RWPE1 (cell line): ENCODE results near the gene SCTR.

Source experiments
- CTCF ChIA-PET: fragments of 350-600 bp; sonication (Branson Sonifier 250); formaldehyde crosslinking; extraction: SDS; loops from one replicate; lab custom pipeline; 2021; lab: Yijun Ruan, JAX
- POLR2A ChIA-PET: fragments of 400-600 bp; formaldehyde crosslinking; extraction: SDS; loops from one replicate; lab custom pipeline; 2020; ENCODE audit warnings: antibody characterized with exemption; ENCODE audit not compliant: low non-redundant PET; lab: Yijun Ruan, JAX
- DNase-seq: peaks from one replicate; pipeline ENCODE4 v3.0.0; 2012; ENCODE audit warnings: low spot score
- H3K27ac ChIP-seq: fragments of 450-650 bp; 2 replicates; pipeline ENCODE4 v1.5.1; 2017
- CTCF ChIP-seq: fragments of 450-650 bp; conservative IDR thresholded peaks from 2 replicates; pipeline ENCODE4 v1.5.1; 2017; ENCODE audit warnings: low read depth, mild to moderate bottlenecking

Gene SCTR

GRCh38 chr2:119512946-119513345 is 11.3 kb downstream of the SCTR start:
- TF ChIP-seq CTCF = no peak
- H3K27ac ChIP-seq = no peak overlapping the region
- ChIA-PET POLR2A (no interaction called here), CTCF (interaction anchor here (0.7 kb wide), 1 partner anchor 243 kb away, joined by 4 read pairs; no protein-coding TSS in a partner anchor)
- no peak for DNase-seq

- H3K27ac ChIP-seq = no peak overlapping the region
- CTCF ChIA-PET = interaction anchor here (0.7 kb wide), 1 partner anchor 242 kb away, joined by 4 read pairs; no protein-coding TSS in a partner anchor
- TF ChIP-seq CTCF = no peak
- no peak for DNase-seq
- POLR2A ChIA-PET = no interaction called here
Measured at GRCh38 chr2:119511989-119512388, 12.3 kb downstream of the SCTR start.

DNA sequence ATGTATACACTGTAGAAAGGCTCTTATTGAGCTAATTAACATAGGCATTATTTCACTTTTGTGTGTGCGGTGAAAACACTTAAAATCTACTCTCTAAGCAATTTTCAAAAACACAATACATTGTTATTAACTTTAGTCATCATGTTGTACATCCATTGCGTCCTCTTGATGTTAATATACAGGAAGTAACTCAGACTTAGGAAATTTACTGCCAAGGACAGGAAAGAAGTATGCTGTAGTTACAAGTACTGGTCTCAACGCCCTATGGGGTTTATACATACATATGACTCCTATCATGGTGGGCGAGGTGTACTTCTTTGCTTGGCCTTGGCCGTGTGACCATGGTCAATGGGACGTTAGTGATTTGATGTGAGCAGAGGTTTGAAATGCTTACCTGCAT is 15.5 kb downstream of the SCTR start:
- POLR2A ChIA-PET = no interaction called here
- no peak overlapping the region for H3K27ac ChIP-seq
- no peak for TF ChIP-seq CTCF
- DNase-seq = no peak
- CTCF ChIA-PET = no interaction called here

- no peak overlapping the region for H3K27ac ChIP-seq
- no peak for TF ChIP-seq CTCF
- POLR2A ChIA-PET = no interaction called here
- DNase-seq = no peak
- CTCF ChIA-PET = interaction anchor here (0.7 to 1.0 kb wide), 2 partner anchors 9 to 165 kb away, joined by 3 read pairs; no protein-coding TSS in a partner anchor
Measured at GRCh38 chr2:119496682-119497081, 27.6 kb downstream of the SCTR start.

GRCh38 chr2:119495948-119496347 is 28.3 kb downstream of the SCTR start:
- no peak overlapping the region for H3K27ac ChIP-seq
- DNase-seq = no peak
- ChIA-PET POLR2A (no interaction called here), CTCF (interaction anchor here (0.6 kb wide), 1 partner anchor 106 kb away, joined by 4 read pairs; no protein-coding TSS in a partner anchor)
- no peak for TF ChIP-seq CTCF

- CTCF ChIA-PET = no interaction called here
- no peak for TF ChIP-seq CTCF
- H3K27ac ChIP-seq = no peak overlapping the region
- POLR2A ChIA-PET = no interaction called here
- no peak for DNase-seq
Measured at GRCh38 chr2:119494163-119494790, 30.0 kb downstream of the SCTR start.
